Progenitor cell of endocrine pancreas (in vitro differentiated cells): Measurements from ENCODE around the gene SLC10A2. TPM values are rescaled to one million over a fixed set of nuclear protein-coding genes. Genes with fewer than 3 reads are reported as not detected.

Experiments
- DNase-seq: peaks from one replicate; pipeline ENCODE4 v3.0.0; 2021; ENCODE audit warnings: low spot score; ENCODE audit not compliant: unreplicated experiment
- H3K27ac Mint-ChIP-seq: 2 replicates; pipeline ENCODE4 v1.8.0; 2021; ENCODE audit warnings: mild to moderate bottlenecking, moderate library complexity, mixed read lengths
- H3K27me3 Mint-ChIP-seq: 2 replicates; pipeline ENCODE4 v1.8.0; 2021; ENCODE audit warnings: mixed read lengths
- H3K36me3 Mint-ChIP-seq: 2 replicates; pipeline ENCODE4 v1.8.0; 2022; ENCODE audit warnings: mixed read lengths; ENCODE audit not compliant: insufficient read depth
- H3K4me1 Mint-ChIP-seq: 2 replicates; pipeline ENCODE4 v1.8.0; 2021; ENCODE audit warnings: low read depth, mixed read lengths
- H3K4me3 Mint-ChIP-seq: 2 replicates; pipeline ENCODE4 v1.8.0; 2021; ENCODE audit warnings: low read depth, mild to moderate bottlenecking, moderate library complexity, mixed read lengths
- H3K9me3 Mint-ChIP-seq: 2 replicates; pipeline ENCODE4 v1.8.0; 2021; ENCODE audit warnings: low read depth, mixed read lengths
- total RNA-seq: library from RNA; stranded (reverse); gene quantifications from 2 replicates; pipeline ENCODE4 v1.2.1, GENCODE V29; 2021
- TF ChIP-seq, protein P1 (sequence below): fragments of 200-600 bp; sonication (generic); IDR thresholded peaks from one replicate; pipeline ENCODE4 v1.5.0; 2021; ENCODE audit warnings: antibody characterized with exemption, mild to moderate bottlenecking; ENCODE audit not compliant: unreplicated experiment

Gene SLC10A2
- total RNA-seq, 1 donor from 2014 or later: not detected

DNA sequence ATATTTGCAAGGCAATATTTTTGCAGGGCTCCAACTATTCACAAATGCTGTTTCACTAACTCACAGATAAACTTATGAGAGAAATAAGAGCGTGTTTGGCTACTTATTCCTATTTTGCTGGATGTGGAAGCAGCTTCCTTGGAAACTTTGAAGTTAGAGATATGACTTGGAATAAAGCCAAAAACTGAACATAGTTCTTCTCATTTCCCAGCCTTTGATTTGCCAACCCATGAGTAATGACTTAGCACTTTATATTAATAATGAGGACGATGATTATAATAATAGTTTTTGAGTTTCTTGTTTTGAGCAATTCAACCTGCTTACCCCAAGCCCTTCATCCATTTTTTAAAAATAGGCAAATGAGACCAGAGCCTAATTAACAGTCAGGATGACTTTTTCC is 47.7 kb downstream of the SLC10A2 start:
- TF ChIP-seq, protein P1, sequence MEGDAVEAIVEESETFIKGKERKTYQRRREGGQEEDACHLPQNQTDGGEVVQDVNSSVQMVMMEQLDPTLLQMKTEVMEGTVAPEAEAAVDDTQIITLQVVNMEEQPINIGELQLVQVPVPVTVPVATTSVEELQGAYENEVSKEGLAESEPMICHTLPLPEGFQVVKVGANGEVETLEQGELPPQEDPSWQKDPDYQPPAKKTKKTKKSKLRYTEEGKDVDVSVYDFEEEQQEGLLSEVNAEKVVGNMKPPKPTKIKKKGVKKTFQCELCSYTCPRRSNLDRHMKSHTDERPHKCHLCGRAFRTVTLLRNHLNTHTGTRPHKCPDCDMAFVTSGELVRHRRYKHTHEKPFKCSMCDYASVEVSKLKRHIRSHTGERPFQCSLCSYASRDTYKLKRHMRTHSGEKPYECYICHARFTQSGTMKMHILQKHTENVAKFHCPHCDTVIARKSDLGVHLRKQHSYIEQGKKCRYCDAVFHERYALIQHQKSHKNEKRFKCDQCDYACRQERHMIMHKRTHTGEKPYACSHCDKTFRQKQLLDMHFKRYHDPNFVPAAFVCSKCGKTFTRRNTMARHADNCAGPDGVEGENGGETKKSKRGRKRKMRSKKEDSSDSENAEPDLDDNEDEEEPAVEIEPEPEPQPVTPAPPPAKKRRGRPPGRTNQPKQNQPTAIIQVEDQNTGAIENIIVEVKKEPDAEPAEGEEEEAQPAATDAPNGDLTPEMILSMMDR: no peak
- Mint-ChIP-seq H3K4me1 (no peaks in the 10 kb centered on the region), H3K36me3 (no peaks in the 10 kb centered on the region), H3K27me3 (no peaks in the 10 kb centered on the region), H3K4me3 (no peak overlapping the region), H3K9me3 (peaks cover 1% of the 10 kb centered on the region), H3K27ac (no peak overlapping the region)
- no peak for DNase-seq

DNA sequence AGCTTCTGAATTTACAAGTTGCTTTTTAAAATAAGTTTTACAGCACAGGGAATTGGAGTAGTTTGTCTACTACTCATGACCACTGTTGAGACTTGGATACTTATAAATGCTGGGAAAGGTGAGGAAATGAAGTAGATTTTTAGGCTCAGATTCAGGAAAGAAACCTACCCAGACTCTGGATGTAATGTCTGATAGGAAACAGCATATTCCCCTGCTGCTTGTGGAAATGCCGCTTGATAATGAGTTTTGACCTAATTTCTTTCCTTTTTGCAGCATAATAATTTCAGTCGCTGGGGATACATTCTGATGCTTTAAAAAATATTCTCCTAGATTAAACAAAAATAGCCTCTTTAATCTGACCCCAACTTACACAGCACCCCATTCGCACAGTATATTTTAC is 53.6 kb downstream of the SLC10A2 start:
- H3K36me3 Mint-ChIP-seq: no peaks in the 10 kb centered on the region

DNA sequence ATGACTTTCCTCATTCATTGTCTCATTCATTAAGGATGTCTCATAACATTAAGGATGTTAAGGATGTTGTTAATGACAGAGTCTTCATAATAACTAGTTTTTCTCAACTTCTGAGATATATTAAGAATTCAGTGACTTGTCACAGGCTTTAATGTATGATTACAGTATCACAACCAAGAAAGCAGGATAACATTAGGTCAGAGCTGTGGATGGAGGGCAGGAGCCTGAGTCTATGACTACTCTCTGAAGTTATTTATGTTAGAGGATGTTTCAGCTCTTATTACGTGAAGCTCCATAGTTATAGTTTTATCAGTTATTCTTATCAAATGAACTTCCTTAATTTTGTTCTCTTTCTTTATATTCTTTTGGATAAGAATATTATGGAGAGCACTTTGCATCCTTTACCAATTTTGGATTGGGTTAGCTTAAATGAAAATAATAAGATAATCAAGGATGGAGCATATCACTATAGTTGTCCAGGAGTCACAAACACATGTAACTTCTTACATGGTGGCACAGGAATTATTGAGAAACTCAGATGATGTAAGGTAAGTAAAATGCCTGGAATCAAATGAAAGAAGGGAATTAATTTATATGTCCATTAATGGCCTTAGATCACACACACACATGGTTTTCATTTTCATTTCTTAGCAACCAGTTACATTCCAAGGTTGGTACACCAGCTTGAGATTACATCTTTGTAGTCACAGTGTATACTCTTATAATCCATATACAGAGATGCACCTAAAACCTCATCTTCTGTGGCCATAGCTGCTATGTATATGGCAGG is 57.0 kb downstream of the SLC10A2 start:
- Mint-ChIP-seq H3K36me3 (no peaks in the 10 kb centered on the region), H3K27me3 (no peaks in the 10 kb centered on the region), H3K4me1 (no peaks in the 10 kb centered on the region), H3K27ac (no peak overlapping the region), H3K9me3 (no peaks in the 10 kb centered on the region), H3K4me3 (no peak overlapping the region)
- no peak for DNase-seq
- TF ChIP-seq, protein P1: no peak

More for the DNA sequence above, 53.6 kb downstream of the SLC10A2 start:
- TF ChIP-seq, protein P1: no peak
- Mint-ChIP-seq H3K4me3 (no peak overlapping the region), H3K4me1 (no peaks in the 10 kb centered on the region), H3K27ac (no peak overlapping the region), H3K27me3 (no peaks in the 10 kb centered on the region), H3K9me3 (no peaks in the 10 kb centered on the region)
- DNase-seq: no peak

DNA sequence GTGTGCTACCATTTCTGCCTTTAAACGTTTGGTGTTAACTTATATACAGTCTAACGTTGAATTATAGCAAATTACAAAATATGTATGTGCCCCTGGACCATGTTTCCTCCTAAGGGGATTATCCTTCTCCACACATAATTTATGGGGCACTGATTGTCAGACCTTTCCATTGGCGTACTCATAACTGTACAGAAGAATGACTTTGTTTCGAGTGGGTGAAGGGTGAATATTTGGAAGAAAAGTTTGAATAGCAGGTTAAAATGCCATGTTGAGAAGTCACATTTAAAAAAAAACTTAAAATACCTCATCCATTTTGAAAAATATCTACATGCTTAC is 58.8 kb downstream of the SLC10A2 start:
- Mint-ChIP-seq H3K4me1 (no peaks in the 10 kb centered on the region), H3K27ac (no peak overlapping the region), H3K4me3 (no peak overlapping the region), H3K27me3 (no peaks in the 10 kb centered on the region), H3K36me3 (no peaks in the 10 kb centered on the region), H3K9me3 (no peaks in the 10 kb centered on the region)
- TF ChIP-seq, protein P1: no peak
- no peak for DNase-seq

- Mint-ChIP-seq H3K9me3 (peaks cover 3% of the 10 kb centered on the region), H3K27ac (no peak overlapping the region), H3K4me3 (no peak overlapping the region), H3K4me1 (no peaks in the 10 kb centered on the region), H3K36me3 (no peaks in the 10 kb centered on the region), H3K27me3 (no peaks in the 10 kb centered on the region)
- DNase-seq: no peak
- TF ChIP-seq, protein P1: no peak
Measured at GRCh38 chr13:103006641-103007426, 59.4 kb downstream of the SLC10A2 start.
